Natural killer cell (primary cell): ENCODE results near the gene CLDN15. TPM values are rescaled to one million over a fixed set of nuclear protein-coding genes. Genes with fewer than 3 reads are reported as not detected.

ENCODE experiments used
- ATAC-seq, 3 donors: fragments of 150-1000 bp in 2 of 3; fragments of 200-7000 bp in 1 of 3; cut with Tn5 transposase; 1 replicate in 1 of 3; 2 replicates in 2 of 3; pipeline ENCODE4 v1.10.0; 2021; ENCODE audit warnings: mild to moderate bottlenecking in 2 of 3, moderate library complexity in 2 of 3
- DNase-seq, 2 donors: peaks; one replicate each; pipeline versions ENCODE4 v3.0.0 to v3.0.0-alpha.2; 2013 to 2021; ENCODE audit warnings: mixed read lengths in 1 of 2
- H3K27ac ChIP-seq: one replicate; pipeline ENCODE4 v1.5.1; 2013; ENCODE audit warnings: mild to moderate bottlenecking, low read length
- H3K27me3 ChIP-seq: one replicate; pipeline ENCODE4 v1.6.1; 2013; ENCODE audit warnings: low read length; ENCODE audit not compliant: control insufficient read depth, insufficient read depth
- H3K36me3 ChIP-seq: one replicate; pipeline ENCODE4 v1.6.1; 2013; ENCODE audit warnings: low read length; ENCODE audit not compliant: control insufficient read depth, insufficient read depth
- H3K4me1 ChIP-seq: one replicate; pipeline ENCODE4 v1.6.1; 2013; ENCODE audit warnings: low read length; ENCODE audit not compliant: control insufficient read depth, insufficient read depth
- H3K4me3 ChIP-seq: one replicate; pipeline ENCODE4 v1.5.1; 2013; ENCODE audit warnings: low read length
- H3K9me3 ChIP-seq: one replicate; pipeline ENCODE4 v1.6.1; 2013; ENCODE audit warnings: low read length; ENCODE audit not compliant: control insufficient read depth, insufficient read depth
- H3K27ac Mint-ChIP-seq, 2 donors: one replicate each; pipeline ENCODE4 v1.8.0; 2022; ENCODE audit warnings: mild to moderate bottlenecking in 2 of 2, mixed read lengths in 2 of 2, moderate library complexity in 1 of 2
- H3K27me3 Mint-ChIP-seq, 2 donors: one replicate each; pipeline ENCODE4 v1.8.0; 2022; ENCODE audit warnings: low read depth in 2 of 2, mixed read lengths in 2 of 2
- H3K36me3 Mint-ChIP-seq: one replicate; pipeline ENCODE4 v1.8.0; 2022; ENCODE audit warnings: mixed read lengths
- H3K4me1 Mint-ChIP-seq, 2 donors: one replicate each; pipeline ENCODE4 v1.8.0; 2022; ENCODE audit warnings: mixed read lengths in 2 of 2
- H3K4me3 Mint-ChIP-seq: one replicate; pipeline ENCODE4 v1.8.0; 2022; ENCODE audit warnings: mild to moderate bottlenecking, moderate library complexity, mixed read lengths
- H3K9me3 Mint-ChIP-seq, 2 donors: one replicate each; pipeline ENCODE4 v1.8.0; 2022; ENCODE audit warnings: mixed read lengths in 2 of 2
- CTCF ChIP-seq: fragments of 200-600 bp; IDR thresholded peaks from one replicate; pipeline ENCODE4 v1.8.0; 2022; ENCODE audit warnings: antibody characterized with exemption
- WGBS: methylation state at CpG from one replicate; pipeline ENCODE4 v1.1.7; 2013; ENCODE audit warnings: missing lambda C conversion rate; ENCODE audit not compliant: insufficient coverage; 5-methylcytosine and 5-hydroxymethylcytosine counted together
- intact Hi-C: fragments of 100-400 bp; cut with micrococcal nuclease; formaldehyde crosslinking; loops from one replicate; pipeline ENCODE4 v1.14.2; 2022
- total RNA-seq, 4 donors: library from RNA; stranded (reverse); fragments of 120-200 nt in 1 of 4; gene quantifications; one replicate each; pipeline versions ENCODE4 v1.2.3 to v1.2.4, GENCODE V29; 2013 to 2022

The CLDN15 gene
- total RNA-seq, 3 donors from 2014 or later (not counting 1 experiment from before 2014, with no cell fraction given): 13.7 to 22.0 (median 19.3) TPM

- H3K27me3 Mint-ChIP-seq: no peaks in the 10 kb centered on the region
- Histone ChIP-seq H3K4me3 (peak overlapping the region; percentile 81), H3K4me1 (peaks cover 25% of the 10 kb centered on the region), H3K27me3 (no peaks in the 10 kb centered on the region), H3K9me3 (no peaks in the 10 kb centered on the region), H3K36me3 (peaks cover 15% of the 10 kb centered on the region), H3K27ac (peak overlapping the region; percentile 82)
- WGBS: 66% methylated on average over 26 of the region's 31 CpGs
- intact Hi-C loops: no loop called here
- DNase-seq: peak; percentile 19 to 24
- no peak for ATAC-seq
- peak overlapping the region; percentile 96 for H3K4me3 Mint-ChIP-seq
- no peaks in the 10 kb centered on the region for H3K9me3 Mint-ChIP-seq
- peak overlapping the region; percentile 94 to 97 for H3K27ac Mint-ChIP-seq
- TF ChIP-seq CTCF: no peak
- peaks cover 34 to 45% of the 10 kb centered on the region in 2 donors for H3K4me1 Mint-ChIP-seq
- no peaks in the 10 kb centered on the region for H3K36me3 Mint-ChIP-seq
These were observed 21.4 kb downstream of the CLDN15 start for GRCh38 chr7:101216001-101216859.

- Histone ChIP-seq H3K36me3 (peaks cover 24% of the 10 kb centered on the region), H3K27ac (no peak overlapping the region), H3K4me3 (no peak overlapping the region), H3K9me3 (no peaks in the 10 kb centered on the region), H3K4me1 (peaks cover 12% of the 10 kb centered on the region), H3K27me3 (no peaks in the 10 kb centered on the region)
- H3K4me3 Mint-ChIP-seq: no peak overlapping the region
- H3K36me3 Mint-ChIP-seq: no peaks in the 10 kb centered on the region
- no peak overlapping the region for H3K27ac Mint-ChIP-seq
- no peaks in the 10 kb centered on the region for H3K9me3 Mint-ChIP-seq
- no peak for TF ChIP-seq CTCF
- H3K27me3 Mint-ChIP-seq: no peaks in the 10 kb centered on the region
- ATAC-seq (no peak), DNase-seq (no peak)
- intact Hi-C loops: no loop called here
- WGBS: 99% methylated on average over 8 of the region's 8 CpGs
- H3K4me1 Mint-ChIP-seq: peaks cover 13 to 14% of the 10 kb centered on the region in 2 donors
These were observed 25.6 kb downstream of the CLDN15 start for GRCh38 chr7:101212014-101212413.

GRCh38 chr7:101211501-101211900 is 26.1 kb downstream of the CLDN15 start:
- WGBS: 95% methylated on average over 24 of the region's 24 CpGs
- H3K27me3 Mint-ChIP-seq: no peaks in the 10 kb centered on the region
- Histone ChIP-seq H3K4me1 (peaks cover 7% of the 10 kb centered on the region), H3K4me3 (no peak overlapping the region), H3K36me3 (peaks cover 24% of the 10 kb centered on the region), H3K27ac (no peak overlapping the region), H3K9me3 (no peaks in the 10 kb centered on the region), H3K27me3 (no peaks in the 10 kb centered on the region)
- peaks cover 9 to 10% of the 10 kb centered on the region in 2 donors for H3K4me1 Mint-ChIP-seq
- DNase-seq (no peak), ATAC-seq (no peak)
- H3K27ac Mint-ChIP-seq: no peak overlapping the region
- no peaks in the 10 kb centered on the region for H3K36me3 Mint-ChIP-seq
- H3K4me3 Mint-ChIP-seq: no peak overlapping the region
- no peak for TF ChIP-seq CTCF
- intact Hi-C loops: no loop called here
- no peaks in the 10 kb centered on the region for H3K9me3 Mint-ChIP-seq
